K562 (cell line): ENCODE measurements around the gene COASY. TPM values are rescaled to one million over a fixed set of nuclear protein-coding genes. Genes with fewer than 3 reads are reported as not detected.
A peak's percentile ranks its signal among the peaks of the same experiment; 100 is the strongest.

Source experiments
- CCAR2 ChIP-seq: fragments of 200-400 bp; formaldehyde crosslinking; IDR thresholded peaks from 2 replicates; pipeline ENCODE4 v1.6.1; 2017; ENCODE audit warnings: mild to moderate bottlenecking, low read depth, low read length
- FOXK2 ChIP-seq, 2 experiments: fragments of 450-650 bp; IDR thresholded peaks in 1 of 2; conservative IDR thresholded peaks in 1 of 2; 2 replicates each; pipeline ENCODE4 v1.6.1; 2016; ENCODE audit warnings: low read depth in 2 of 2, mild to moderate bottlenecking in 1 of 2
- FOXM1 ChIP-seq, 2 experiments: fragments of 450-650 bp in 1 of 2; sonication (generic) in 1 of 2; formaldehyde crosslinking in 1 of 2; IDR thresholded peaks; 2 replicates each; pipeline versions ENCODE4 v1.6.1 to v1.9.0; 2017 to 2022; ENCODE audit warnings: low read depth in 2 of 2, mild to moderate bottlenecking in 2 of 2, missing genetic modification reagents in 1 of 2, moderate library complexity in 1 of 2
- HDAC6 ChIP-seq: IDR thresholded peaks from 2 replicates; pipeline ENCODE4 v1.6.1; 2012; ENCODE audit warnings: low read depth, mild to moderate bottlenecking, control low read depth, inconsistent platforms, low read length, moderate library complexity
- MBD1 ChIP-seq: fragments of 250-450 bp; sonication (Bioruptor Pico); IDR thresholded peaks from 2 replicates; pipeline ENCODE4 v1.8.0; 2022; ENCODE audit warnings: inconsistent platforms
- MEF2D ChIP-seq: conservative IDR thresholded peaks from 2 replicates; pipeline ENCODE4 v1.6.1; 2016; ENCODE audit warnings: low read depth, missing genetic modification characterization, missing compliant biosample characterization
- NFRKB ChIP-seq: fragments of 450-650 bp; IDR thresholded peaks from 2 replicates; pipeline ENCODE4 v1.6.1; 2016; ENCODE audit warnings: low read depth
- NR3C1 ChIP-seq: sonication (generic); formaldehyde crosslinking; IDR thresholded peaks from 2 replicates; pipeline ENCODE4 v1.8.1; 2022; ENCODE audit warnings: missing genetic modification reagents
- PHTF2 ChIP-seq: fragments of 250-450 bp; sonication (Bioruptor Pico); IDR thresholded peaks from 2 replicates; pipeline ENCODE4 v1.5.0; 2021; ENCODE audit warnings: mild to moderate bottlenecking
- POU5F1 ChIP-seq: fragments of 150-350 bp; IDR thresholded peaks from 2 replicates; pipeline ENCODE4 v1.6.1; 2014; ENCODE audit warnings: borderline replicate concordance, low read length, low read depth, mild to moderate bottlenecking; ENCODE audit not compliant: partially characterized antibody
- RFX7 ChIP-seq: fragments of 250-450 bp; sonication (Bioruptor Pico); IDR thresholded peaks from 2 replicates; pipeline ENCODE4 v1.5.1; 2021; ENCODE audit warnings: mild to moderate bottlenecking
- RUNX1 ChIP-seq: sonication (generic); IDR thresholded peaks from 2 replicates; pipeline ENCODE4 v1.6.1; 2016; ENCODE audit warnings: antibody characterized with exemption, low read depth
- SETDB1 ChIP-seq: IDR thresholded peaks from one replicate; pipeline ENCODE4 v1.6.1; 2012; ENCODE audit warnings: low read length, control low read depth, inconsistent platforms
- SMAD4 ChIP-seq: fragments of 250-450 bp; sonication (Bioruptor Pico); conservative IDR thresholded peaks from 2 replicates; pipeline ENCODE4 v1.8.0; 2021; ENCODE audit warnings: inconsistent platforms, mild to moderate bottlenecking, moderate library complexity
- TBP ChIP-seq: optimal IDR thresholded peaks from 2 replicates; pipeline ENCODE3; 2011; ENCODE audit warnings: low read depth, low read length, improper control_type of control experiment
- TRIM28 ChIP-seq: fragments of 450-650 bp; IDR thresholded peaks from 2 replicates; pipeline ENCODE4 v1.6.1; 2017
- ZNF3 ChIP-seq: fragments of 250-450 bp; sonication (Bioruptor Pico); IDR thresholded peaks from 2 replicates; pipeline ENCODE4 v1.5.0; 2021; ENCODE audit warnings: mild to moderate bottlenecking, moderate library complexity
- ZNF444 ChIP-seq: fragments of 250-450 bp; sonication (Bioruptor Pico); IDR thresholded peaks from 2 replicates; pipeline ENCODE4 v1.4.0; 2020; ENCODE audit warnings: mild to moderate bottlenecking, moderate library complexity
- polyA plus RNA-seq, 8 experiments: library from polyadenylated mRNA; depleted of rRNA in 4 of 8; stranded (reverse) in 5 of 8; unstranded in 3 of 8; fragments of >200 nt; fragmentation: Nextera tagmentation in 2 of 8; fragmentation: Illumina TruSeq in 1 of 8; extraction: Ambion mirVana in 2 of 8; extraction: Trizol in 1 of 8; gene quantifications; 2 replicates each; pipeline versions ENCODE4 v1.2.1 to v1.2.3, GENCODE V29; 2011 to 2014; ENCODE audit warnings: inconsistent platforms in 1 of 8, missing spikeins in 1 of 8
- total RNA-seq, 7 experiments: library from RNA; depleted of rRNA in 6 of 7; stranded (reverse); fragments of >200 nt in 6 of 7; fragmentation: Illumina TruSeq in 2 of 7; extraction: Trizol in 2 of 7; gene quantifications; 2 replicates each; pipeline versions ENCODE4 v1.2.1 to v1.2.3, GENCODE V29; 2011 to 2021; ENCODE audit warnings: low replicate concordance in 1 of 7
- TF ChIP-seq, protein P1 (sequence below): fragments of 450-650 bp; IDR thresholded peaks from 2 replicates; pipeline ENCODE4 v1.6.1; 2018; ENCODE audit warnings: mild to moderate bottlenecking, low read depth; ENCODE audit not compliant: partially characterized antibody
- TF ChIP-seq, protein P2 (sequence below): fragments of 250-450 bp; sonication (Bioruptor Pico); IDR thresholded peaks from 2 replicates; pipeline ENCODE4 v1.5.0; 2020; ENCODE audit warnings: mild to moderate bottlenecking
- TF ChIP-seq, protein P3 (sequence below): fragments of 250-450 bp; sonication (Bioruptor Pico); IDR thresholded peaks from 2 replicates; pipeline ENCODE4 v1.4.0; 2020; ENCODE audit warnings: mild to moderate bottlenecking, moderate library complexity

The COASY gene
- total and polyA plus RNA-seq, 9 of the 15 experiments (the other 6 are each of a cell fraction or from before 2014, with no cell fraction given), result 25.4 to 175 (median 62.3) TPM

GRCh38 chr17:42566883-42567573 lies 5.1 kb downstream of the COASY start, which contains the start of gene MLX (continued):
- no peak; the same call in 1 of the 2 replicates for TF ChIP-seq SMAD4
- no peak for TF ChIP-seq HDAC6
- TF ChIP-seq, protein P1, sequence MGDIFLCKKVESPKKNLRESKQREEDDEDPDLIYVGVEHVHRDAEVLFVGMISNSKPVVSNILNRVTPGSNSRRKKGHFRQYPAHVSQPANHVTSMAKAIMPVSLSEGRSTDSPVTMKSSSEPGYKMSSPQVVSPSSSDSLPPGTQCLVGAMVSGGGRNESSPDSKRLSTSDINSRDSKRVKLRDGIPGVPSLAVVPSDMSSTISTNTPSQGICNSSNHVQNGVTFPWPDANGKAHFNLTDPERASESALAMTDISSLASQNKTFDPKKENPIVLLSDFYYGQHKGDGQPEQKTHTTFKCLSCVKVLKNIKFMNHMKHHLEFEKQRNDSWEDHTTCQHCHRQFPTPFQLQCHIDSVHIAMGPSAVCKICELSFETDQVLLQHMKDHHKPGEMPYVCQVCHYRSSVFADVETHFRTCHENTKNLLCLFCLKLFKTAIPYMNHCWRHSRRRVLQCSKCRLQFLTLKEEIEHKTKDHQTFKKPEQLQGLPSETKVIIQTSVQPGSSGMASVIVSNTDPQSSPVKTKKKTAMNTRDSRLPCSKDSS, result no peak
- TF ChIP-seq RUNX1, result no peak
- TF ChIP-seq TRIM28, result no peak
- no peak for TF ChIP-seq SETDB1
- peak; percentile 16 for TF ChIP-seq POU5F1
- TF ChIP-seq, protein P2, sequence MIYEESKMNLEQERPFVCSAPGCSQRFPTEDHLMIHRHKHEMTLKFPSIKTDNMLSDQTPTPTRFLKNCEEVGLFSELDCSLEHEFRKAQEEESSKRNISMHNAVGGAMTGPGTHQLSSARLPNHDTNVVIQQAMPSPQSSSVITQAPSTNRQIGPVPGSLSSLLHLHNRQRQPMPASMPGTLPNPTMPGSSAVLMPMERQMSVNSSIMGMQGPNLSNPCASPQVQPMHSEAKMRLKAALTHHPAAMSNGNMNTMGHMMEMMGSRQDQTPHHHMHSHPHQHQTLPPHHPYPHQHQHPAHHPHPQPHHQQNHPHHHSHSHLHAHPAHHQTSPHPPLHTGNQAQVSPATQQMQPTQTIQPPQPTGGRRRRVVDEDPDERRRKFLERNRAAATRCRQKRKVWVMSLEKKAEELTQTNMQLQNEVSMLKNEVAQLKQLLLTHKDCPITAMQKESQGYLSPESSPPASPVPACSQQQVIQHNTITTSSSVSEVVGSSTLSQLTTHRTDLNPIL (CRISPR knock-in tag), result no peak
- no peak for TF ChIP-seq FOXM1 (IDR thresholded peaks at IDR 0.05; ENCODE audit: low read depth)
- TF ChIP-seq FOXM1 (CRISPR knock-in tag; IDR thresholded peaks at IDR 0.05; ENCODE audit: low read depth), result no peak
- no peak for TF ChIP-seq PHTF2 (CRISPR knock-in tag)
- TF ChIP-seq MEF2D, result no peak
- no peak for TF ChIP-seq NR3C1 (CRISPR knock-in tag)
- no peak for TF ChIP-seq ZNF444 (CRISPR knock-in tag)
- TF ChIP-seq ZNF3 (CRISPR knock-in tag), result no peak
- TF ChIP-seq TBP, result peak; percentile 48
- TF ChIP-seq MBD1, result no peak
- no peak for TF ChIP-seq NFRKB
- TF ChIP-seq FOXK2 (conservative IDR thresholded peaks at IDR 0.05 in 1 of 2, IDR thresholded peaks at IDR 0.05 in 1 of 2; ENCODE audit: low read depth in 2 of 2), result no peak
- TF ChIP-seq RFX7 (CRISPR knock-in tag), result no peak
- TF ChIP-seq, protein P3, sequence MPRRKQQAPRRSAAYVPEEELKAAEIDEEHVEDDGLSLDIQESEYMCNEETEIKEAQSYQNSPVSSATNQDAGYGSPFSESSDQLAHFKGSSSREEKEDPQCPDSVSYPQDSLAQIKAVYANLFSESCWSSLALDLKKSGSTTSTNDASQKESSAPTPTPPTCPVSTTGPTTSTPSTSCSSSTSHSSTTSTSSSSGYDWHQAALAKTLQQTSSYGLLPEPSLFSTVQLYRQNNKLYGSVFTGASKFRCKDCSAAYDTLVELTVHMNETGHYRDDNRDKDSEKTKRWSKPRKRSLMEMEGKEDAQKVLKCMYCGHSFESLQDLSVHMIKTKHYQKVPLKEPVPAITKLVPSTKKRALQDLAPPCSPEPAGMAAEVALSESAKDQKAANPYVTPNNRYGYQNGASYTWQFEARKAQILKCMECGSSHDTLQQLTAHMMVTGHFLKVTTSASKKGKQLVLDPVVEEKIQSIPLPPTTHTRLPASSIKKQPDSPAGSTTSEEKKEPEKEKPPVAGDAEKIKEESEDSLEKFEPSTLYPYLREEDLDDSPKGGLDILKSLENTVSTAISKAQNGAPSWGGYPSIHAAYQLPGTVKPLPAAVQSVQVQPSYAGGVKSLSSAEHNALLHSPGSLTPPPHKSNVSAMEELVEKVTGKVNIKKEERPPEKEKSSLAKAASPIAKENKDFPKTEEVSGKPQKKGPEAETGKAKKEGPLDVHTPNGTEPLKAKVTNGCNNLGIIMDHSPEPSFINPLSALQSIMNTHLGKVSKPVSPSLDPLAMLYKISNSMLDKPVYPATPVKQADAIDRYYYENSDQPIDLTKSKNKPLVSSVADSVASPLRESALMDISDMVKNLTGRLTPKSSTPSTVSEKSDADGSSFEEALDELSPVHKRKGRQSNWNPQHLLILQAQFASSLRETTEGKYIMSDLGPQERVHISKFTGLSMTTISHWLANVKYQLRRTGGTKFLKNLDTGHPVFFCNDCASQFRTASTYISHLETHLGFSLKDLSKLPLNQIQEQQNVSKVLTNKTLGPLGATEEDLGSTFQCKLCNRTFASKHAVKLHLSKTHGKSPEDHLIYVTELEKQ (CRISPR knock-in tag), result no peak; the same call in 1 of the 2 replicates
- no peak for TF ChIP-seq CCAR2
